Spinal cord (tissue), 10 donors: ENCODE results near the gene ASF1A. TPM values are rescaled to one million over a fixed set of nuclear protein-coding genes. Genes with fewer than 3 reads are reported as not detected.
"Not testable (repeated sequence)": the region's sequence is repeated elsewhere in the genome, so short reads cannot be mapped to it uniquely, and the experiment has no call there.

ENCODE experiments used
- DNase-seq, 6 donors: peaks; one replicate each; pipeline versions ENCODE4 v3.0.0 to v3.0.0-alpha.2; 2013 to 2015; ENCODE audit warnings: low spot score in 6 of 6, low read depth in 4 of 6
- H3K27ac ChIP-seq: one replicate; pipeline ENCODE4 v1.5.1; 2013; ENCODE audit warnings: low read depth, low read length, control low read depth
- H3K27me3 ChIP-seq: one replicate; pipeline ENCODE4 v1.6.1; 2013; ENCODE audit warnings: low read length; ENCODE audit not compliant: control insufficient read depth, insufficient read depth
- H3K36me3 ChIP-seq: one replicate; pipeline ENCODE4 v1.6.1; 2013; ENCODE audit warnings: low read length; ENCODE audit not compliant: control insufficient read depth, insufficient read depth
- H3K4me1 ChIP-seq: one replicate; pipeline ENCODE4 v1.6.1; 2013; ENCODE audit warnings: low read length; ENCODE audit not compliant: control insufficient read depth, insufficient read depth
- H3K4me3 ChIP-seq: one replicate; pipeline ENCODE4 v1.5.1; 2013; ENCODE audit warnings: low read depth, low read length, control low read depth
- H3K9me3 ChIP-seq: one replicate; pipeline ENCODE4 v1.6.1; 2013; ENCODE audit warnings: low read length; ENCODE audit not compliant: control insufficient read depth, insufficient read depth
- WGBS: methylation state at CpG from one replicate; pipeline ENCODE4 v1.1.5; 2013; ENCODE audit warnings: missing lambda C conversion rate; ENCODE audit not compliant: insufficient coverage; 5-methylcytosine and 5-hydroxymethylcytosine counted together
- polyA plus RNA-seq, 2 donors: library from polyadenylated mRNA; unstranded; fragments of 120-200 nt; gene quantifications; one replicate each; pipeline ENCODE4 v1.2.1, GENCODE V29; 2013; ENCODE audit not compliant: insufficient read length in 2 of 2
- total RNA-seq, 2 donors: library from RNA; depleted of rRNA in 1 of 2; stranded (reverse); fragments of 120-200 nt in 1 of 2; fragments of >200 nt in 1 of 2; gene quantifications; one replicate each; pipeline versions ENCODE4 v1.2.3 to v1.2.4, GENCODE V29; 2013 to 2014
- donor health status: healthy.

The ASF1A gene
- total and polyA plus RNA-seq, 4 donors, result 25.9 to 40.4 (median 32.4) TPM

- Histone ChIP-seq H3K27ac (no peak overlapping the region), H3K4me1 (no peaks in the 10 kb centered on the region), H3K4me3 (no peak overlapping the region), H3K36me3 (peaks cover 9% of the 10 kb centered on the region), H3K9me3 (peaks cover 3% of the 10 kb centered on the region), H3K27me3 (no peaks in the 10 kb centered on the region)
- DNase-seq, result no peak
- WGBS, result 100% methylated on average over 1 of the region's 2 CpGs
These were observed 28.9 kb upstream of the ASF1A start for GRCh38 chr6:118865100-118865391.

- H3K9me3 ChIP-seq, result peaks cover 3% of the 10 kb centered on the region
- no peaks in the 10 kb centered on the region for H3K27me3 ChIP-seq
- no peak overlapping the region for H3K27ac ChIP-seq
- peaks cover under 1% of the 10 kb centered on the region for H3K36me3 ChIP-seq
- no peaks in the 10 kb centered on the region for H3K4me1 ChIP-seq
- WGBS, result no CpG with 5 or more reads among the region's 4 CpGs
- no peak for DNase-seq
- H3K4me3 ChIP-seq, result no peak overlapping the region
These were observed 26.8 kb upstream of the ASF1A start for GRCh38 chr6:118867181-118867580.

- H3K36me3 ChIP-seq, H3K4me3 ChIP-seq, DNase-seq, H3K27me3 ChIP-seq, H3K4me1 ChIP-seq, H3K9me3 ChIP-seq, H3K27ac ChIP-seq: not testable (repeated sequence)
- no CpG with 5 or more reads among the region's 2 CpGs for WGBS
These were observed 25.1 kb upstream of the ASF1A start for GRCh38 chr6:118868901-118869300.

GRCh38 chr6:118869350-118869749 is 24.6 kb upstream of the ASF1A start:
- DNase-seq, result no peak
- no CpG with 5 or more reads among the region's 2 CpGs for WGBS
- Histone ChIP-seq H3K9me3 (peaks cover 3% of the 10 kb centered on the region), H3K36me3 (no peaks in the 10 kb centered on the region), H3K4me1 (no peaks in the 10 kb centered on the region), H3K27ac (no peak overlapping the region), H3K4me3 (no peak overlapping the region), H3K27me3 (no peaks in the 10 kb centered on the region)

GRCh38 chr6:118869894-118870589 is 23.9 kb upstream of the ASF1A start:
- no peak overlapping the region for H3K4me3 ChIP-seq
- H3K4me1 ChIP-seq, result no peaks in the 10 kb centered on the region
- no peak for DNase-seq
- H3K9me3 ChIP-seq, result peaks cover 3% of the 10 kb centered on the region
- no peaks in the 10 kb centered on the region for H3K27me3 ChIP-seq
- no peaks in the 10 kb centered on the region for H3K36me3 ChIP-seq
- no CpG with 5 or more reads among the region's 2 CpGs for WGBS
- H3K27ac ChIP-seq, result no peak overlapping the region

- H3K36me3 ChIP-seq, result no peaks in the 10 kb centered on the region
- H3K27me3 ChIP-seq, result no peaks in the 10 kb centered on the region
- H3K27ac ChIP-seq, result no peak overlapping the region
- DNase-seq, result no peak
- H3K9me3 ChIP-seq, result peaks cover 2% of the 10 kb centered on the region
- H3K4me3 ChIP-seq, result no peak overlapping the region
- 90% methylated on average over 5 of the region's 5 CpGs for WGBS
- no peaks in the 10 kb centered on the region for H3K4me1 ChIP-seq
These were observed 22.6 kb upstream of the ASF1A start for GRCh38 chr6:118871331-118871730.

- Histone ChIP-seq H3K27ac (no peak overlapping the region), H3K9me3 (no peaks in the 10 kb centered on the region), H3K36me3 (no peaks in the 10 kb centered on the region), H3K4me1 (no peaks in the 10 kb centered on the region), H3K27me3 (no peaks in the 10 kb centered on the region), H3K4me3 (no peak overlapping the region)
- no peak for DNase-seq
These were observed 21.6 kb upstream of the ASF1A start for GRCh38 chr6:118872318-118872717.

GRCh38 chr6:118872726-118873125 is 21.2 kb upstream of the ASF1A start:
- Histone ChIP-seq H3K27me3 (no peaks in the 10 kb centered on the region), H3K27ac (no peak overlapping the region), H3K4me1 (no peaks in the 10 kb centered on the region), H3K36me3 (no peaks in the 10 kb centered on the region), H3K9me3 (no peaks in the 10 kb centered on the region), H3K4me3 (no peak overlapping the region)
- 100% methylated on average over 1 of the region's 2 CpGs for WGBS
- no peak for DNase-seq

GRCh38 chr6:118873239-118873638 is 20.7 kb upstream of the ASF1A start:
- WGBS, result no CpG with 5 or more reads among the region's 2 CpGs
- H3K27me3 ChIP-seq, result no peaks in the 10 kb centered on the region
- no peaks in the 10 kb centered on the region for H3K9me3 ChIP-seq
- H3K4me1 ChIP-seq, result no peaks in the 10 kb centered on the region
- H3K36me3 ChIP-seq, result no peaks in the 10 kb centered on the region
- H3K4me3 ChIP-seq, result no peak overlapping the region
- DNase-seq, result no peak
- H3K27ac ChIP-seq, result no peak overlapping the region

- Histone ChIP-seq H3K4me3 (no peak overlapping the region), H3K4me1 (no peaks in the 10 kb centered on the region), H3K27ac (no peak overlapping the region), H3K9me3 (no peaks in the 10 kb centered on the region), H3K27me3 (no peaks in the 10 kb centered on the region), H3K36me3 (no peaks in the 10 kb centered on the region)
- DNase-seq, result no peak
- WGBS, result no CpG with 5 or more reads among the region's 2 CpGs
These were observed 18.3 kb upstream of the ASF1A start for GRCh38 chr6:118875672-118876071.
